GM18502 (cell line): ENCODE results near the gene PRSS21.

Source experiments
- ATAC-seq: cut with Tn5 transposase; IDR thresholded peaks from one replicate; pipeline ENCODE4 v1.9.1; 2021; ENCODE audit warnings: mild to moderate bottlenecking; ENCODE audit not compliant: unreplicated experiment, poor library complexity

Gene PRSS21

GRCh38 chr16:2822158-2822495 is 5.1 kb downstream of the PRSS21 start:
- ATAC-seq = no peak

- ATAC-seq = no peak
Measured at GRCh38 chr16:2822496-2822895, 5.5 kb downstream of the PRSS21 start.

- ATAC-seq = no peak
Measured at GRCh38 chr16:2824626-2825025, 7.6 kb downstream of the PRSS21 start.

GRCh38 chr16:2825049-2825742 is 8.2 kb downstream of the PRSS21 start:
- no peak for ATAC-seq

- no peak for ATAC-seq
Measured at GRCh38 chr16:2825906-2826305, 8.9 kb downstream of the PRSS21 start.

- ATAC-seq = no peak
Measured at GRCh38 chr16:2826591-2827373, 9.7 kb downstream of the PRSS21 start.

GRCh38 chr16:2827374-2827791 is 10.3 kb downstream of the PRSS21 start:
- ATAC-seq = no peak

- ATAC-seq = no peak
Measured at GRCh38 chr16:2827831-2828520, 10.9 kb downstream of the PRSS21 start.

- no peak for ATAC-seq
Measured at GRCh38 chr16:2828521-2828840, 11.4 kb downstream of the PRSS21 start.

GRCh38 chr16:2828876-2829430 is 11.9 kb downstream of the PRSS21 start:
- no peak for ATAC-seq

- no peak for ATAC-seq
Measured at GRCh38 chr16:2829501-2830354, 12.7 kb downstream of the PRSS21 start, which contains the start of gene ZG16B. ZG16B (plus strand) TSS chr16:2830303; CDS start chr16:2830442, 139 bp downstream.

- ATAC-seq = no peak
Measured at GRCh38 chr16:2830355-2830695, 13.3 kb downstream of the PRSS21 start.

GRCh38 chr16:2831203-2831602 is 14.2 kb downstream of the PRSS21 start:
- no peak for ATAC-seq

- ATAC-seq = no peak
Measured at GRCh38 chr16:2833776-2834175, 16.7 kb downstream of the PRSS21 start.

GRCh38 chr16:2834968-2835367 is 17.9 kb downstream of the PRSS21 start:
- ATAC-seq = no peak

- ATAC-seq = no peak
Measured at GRCh38 chr16:2835638-2836493, 18.8 kb downstream of the PRSS21 start.

- ATAC-seq = no peak
Measured at GRCh38 chr16:2836646-2837508, 19.8 kb downstream of the PRSS21 start.

- ATAC-seq = no peak
Measured at GRCh38 chr16:2838928-2839327, 21.9 kb downstream of the PRSS21 start.
